Glutamatergic neuron (in vitro differentiated cells): Measurements from ENCODE around the gene TBC1D24. TPM values are rescaled to one million over a fixed set of nuclear protein-coding genes. Genes with fewer than 3 reads are reported as not detected.
A peak's percentile ranks its signal among the peaks of the same experiment; 100 is the strongest.

Experiments
- DNase-seq: peaks from one replicate; pipeline ENCODE4 v3.0.0; 2022
- H3K27ac Mint-ChIP-seq: one replicate; pipeline ENCODE4 v1.8.0; 2020; ENCODE audit warnings: mild to moderate bottlenecking, mixed read lengths, inconsistent platforms; ENCODE audit not compliant: unreplicated experiment
- H3K27me3 Mint-ChIP-seq: one replicate; pipeline ENCODE4 v1.8.0; 2020; ENCODE audit warnings: mild to moderate bottlenecking, moderate library complexity, mixed read lengths, inconsistent platforms; ENCODE audit not compliant: unreplicated experiment
- H3K36me3 Mint-ChIP-seq: one replicate; pipeline ENCODE4 v1.8.0; 2020; ENCODE audit warnings: mild to moderate bottlenecking, mixed read lengths, inconsistent platforms; ENCODE audit not compliant: unreplicated experiment
- H3K4me1 Mint-ChIP-seq: one replicate; pipeline ENCODE4 v1.8.0; 2020; ENCODE audit warnings: mild to moderate bottlenecking, low read depth, mixed read lengths, inconsistent platforms; ENCODE audit not compliant: unreplicated experiment
- H3K4me3 Mint-ChIP-seq: one replicate; pipeline ENCODE4 v1.8.0; 2020; ENCODE audit warnings: mild to moderate bottlenecking, mixed read lengths, inconsistent platforms; ENCODE audit not compliant: unreplicated experiment
- H3K9me3 Mint-ChIP-seq: one replicate; pipeline ENCODE4 v1.8.0; 2020; ENCODE audit warnings: mild to moderate bottlenecking, moderate library complexity, mixed read lengths, inconsistent platforms; ENCODE audit not compliant: unreplicated experiment
- total RNA-seq: library from RNA; stranded (reverse); fragmentation: NEBNext Ultra II Directional; extraction: Animal tissue kit (Norgen Biotek cat#: 25700); gene quantifications from one replicate; pipeline ENCODE4 v1.2.1, GENCODE V29; 2021; ENCODE audit not compliant: unreplicated experiment
- TF ChIP-seq, protein P1 (sequence below): fragments of 200-600 bp; sonication (generic); IDR thresholded peaks from one replicate; pipeline ENCODE4 v1.5.0; 2021; ENCODE audit not compliant: partially characterized antibody, unreplicated experiment

The TBC1D24 gene
- total RNA-seq, 1 donor from 2014 or later: 58.4 TPM

DNA sequence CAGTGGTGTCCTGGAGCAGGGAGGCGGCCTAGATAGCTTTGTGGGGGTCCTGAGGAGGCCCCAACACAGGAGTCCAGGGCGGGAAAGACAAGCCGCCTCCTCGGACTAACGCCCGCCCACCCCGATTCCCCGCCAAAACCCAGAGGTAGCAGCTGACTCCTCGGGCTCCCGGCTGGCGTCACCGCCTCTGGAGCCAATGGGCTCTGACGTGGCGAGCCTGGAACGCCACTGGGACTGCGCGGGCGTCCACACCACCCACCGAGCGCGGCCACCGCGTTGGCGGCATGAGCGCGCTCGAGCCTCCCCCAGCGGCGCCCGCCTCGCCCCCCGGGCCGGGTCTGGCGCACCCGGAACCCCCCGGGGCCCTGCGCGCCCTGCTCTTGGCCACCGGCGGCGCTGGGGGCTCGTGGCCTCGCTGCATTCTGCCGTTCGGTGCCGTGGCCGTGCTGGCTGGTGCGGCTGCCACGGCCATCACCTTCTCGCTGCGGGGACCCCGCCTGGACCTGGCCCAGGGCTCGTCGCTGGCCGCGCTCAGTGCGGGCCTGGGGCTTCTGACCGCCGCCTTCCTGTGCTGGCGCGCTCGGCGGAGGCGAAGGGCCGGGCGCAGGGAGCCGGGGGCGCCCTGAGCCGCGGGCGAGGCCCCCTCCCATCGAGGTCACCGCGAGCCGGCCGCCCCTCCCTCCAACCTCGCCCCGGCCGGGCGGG lies 7.2 kb upstream of the TBC1D24 start:
- peaks cover 10% of the 10 kb centered on the region for H3K4me1 Mint-ChIP-seq
- TF ChIP-seq, protein P1, sequence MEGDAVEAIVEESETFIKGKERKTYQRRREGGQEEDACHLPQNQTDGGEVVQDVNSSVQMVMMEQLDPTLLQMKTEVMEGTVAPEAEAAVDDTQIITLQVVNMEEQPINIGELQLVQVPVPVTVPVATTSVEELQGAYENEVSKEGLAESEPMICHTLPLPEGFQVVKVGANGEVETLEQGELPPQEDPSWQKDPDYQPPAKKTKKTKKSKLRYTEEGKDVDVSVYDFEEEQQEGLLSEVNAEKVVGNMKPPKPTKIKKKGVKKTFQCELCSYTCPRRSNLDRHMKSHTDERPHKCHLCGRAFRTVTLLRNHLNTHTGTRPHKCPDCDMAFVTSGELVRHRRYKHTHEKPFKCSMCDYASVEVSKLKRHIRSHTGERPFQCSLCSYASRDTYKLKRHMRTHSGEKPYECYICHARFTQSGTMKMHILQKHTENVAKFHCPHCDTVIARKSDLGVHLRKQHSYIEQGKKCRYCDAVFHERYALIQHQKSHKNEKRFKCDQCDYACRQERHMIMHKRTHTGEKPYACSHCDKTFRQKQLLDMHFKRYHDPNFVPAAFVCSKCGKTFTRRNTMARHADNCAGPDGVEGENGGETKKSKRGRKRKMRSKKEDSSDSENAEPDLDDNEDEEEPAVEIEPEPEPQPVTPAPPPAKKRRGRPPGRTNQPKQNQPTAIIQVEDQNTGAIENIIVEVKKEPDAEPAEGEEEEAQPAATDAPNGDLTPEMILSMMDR: no peak
- peak; percentile 58 for DNase-seq
- no peaks in the 10 kb centered on the region for H3K9me3 Mint-ChIP-seq
- peaks cover 9% of the 10 kb centered on the region for H3K27me3 Mint-ChIP-seq
- peak overlapping the region; percentile 34 for H3K4me3 Mint-ChIP-seq
- no peaks in the 10 kb centered on the region for H3K36me3 Mint-ChIP-seq
- H3K27ac Mint-ChIP-seq: no peak overlapping the region

DNA sequence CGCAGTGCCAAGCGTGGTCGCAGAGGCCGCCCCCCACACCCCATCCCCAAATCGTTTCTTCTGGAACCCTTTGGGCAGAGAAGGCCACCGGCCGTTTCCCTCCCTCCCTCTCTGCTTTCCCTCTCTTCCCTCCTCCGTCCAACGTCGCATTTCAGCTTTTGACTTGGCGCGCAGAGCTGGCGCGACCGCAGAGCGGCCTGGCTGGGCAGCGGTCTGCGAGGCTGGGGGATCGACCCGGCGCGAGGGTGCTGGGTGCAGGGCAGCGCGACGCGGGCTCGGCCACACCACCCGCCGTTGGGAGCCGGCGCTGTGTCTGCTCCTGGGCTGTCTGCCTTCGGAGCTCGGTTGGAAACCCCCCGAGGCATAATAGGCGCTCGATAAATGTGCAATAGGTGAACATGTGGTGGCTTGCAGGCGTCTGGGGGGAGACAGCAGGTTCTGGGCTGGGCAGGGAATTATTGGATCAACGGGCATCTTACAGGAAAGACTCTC lies 6.6 kb upstream of the TBC1D24 start:
- peaks cover 11% of the 10 kb centered on the region for H3K4me1 Mint-ChIP-seq
- peaks cover 9% of the 10 kb centered on the region for H3K27me3 Mint-ChIP-seq
- H3K36me3 Mint-ChIP-seq: no peaks in the 10 kb centered on the region
- peak; percentile 82 for DNase-seq
- peaks cover 2% of the 10 kb centered on the region for H3K9me3 Mint-ChIP-seq
- peak overlapping the region; percentile 43 for H3K4me3 Mint-ChIP-seq
- H3K27ac Mint-ChIP-seq: peak overlapping the region; percentile 90
- TF ChIP-seq, protein P1: no peak

DNA sequence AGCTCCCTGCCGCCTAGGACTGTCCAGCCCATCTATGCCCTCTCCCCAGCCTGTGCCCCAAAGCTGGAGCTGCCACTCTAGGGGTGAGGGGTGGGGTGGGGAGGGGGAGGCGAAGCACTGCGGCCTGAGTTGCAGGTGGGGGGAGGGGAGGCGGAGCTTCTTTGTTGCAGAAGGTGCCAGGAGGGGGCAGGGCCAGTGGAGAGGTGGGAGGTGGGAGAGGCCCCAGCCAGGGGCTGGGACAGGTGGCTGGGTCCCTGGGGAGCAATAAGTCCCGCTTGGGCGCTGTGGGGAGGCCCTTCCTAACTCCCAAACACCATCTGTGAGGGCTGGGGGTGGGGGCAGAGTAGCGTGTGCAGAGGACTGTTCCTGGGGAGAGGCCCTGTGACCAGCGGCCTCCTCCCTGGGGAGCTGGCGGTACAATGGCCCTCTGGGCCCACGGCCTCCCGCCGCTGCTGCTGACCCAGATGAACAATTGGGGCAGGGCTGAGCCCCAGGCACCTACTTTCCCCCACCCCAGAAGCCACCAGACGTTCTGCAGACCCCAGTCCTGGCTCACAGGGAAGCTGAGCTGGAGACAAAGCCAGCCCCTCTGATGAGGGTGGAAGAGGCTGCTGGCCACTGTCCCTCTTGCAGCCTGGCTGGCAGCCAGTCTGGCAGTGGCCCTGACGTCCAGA lies 6.1 kb upstream of the TBC1D24 start:
- DNase-seq: peak; percentile 73
- TF ChIP-seq, protein P1: no peak
- peaks cover 11% of the 10 kb centered on the region for H3K4me1 Mint-ChIP-seq
- H3K36me3 Mint-ChIP-seq: no peaks in the 10 kb centered on the region
- H3K4me3 Mint-ChIP-seq: peak overlapping the region; percentile 61
- peaks cover 9% of the 10 kb centered on the region for H3K27me3 Mint-ChIP-seq
- peak overlapping the region; percentile 90 for H3K27ac Mint-ChIP-seq
- H3K9me3 Mint-ChIP-seq: peaks cover 2% of the 10 kb centered on the region

DNA sequence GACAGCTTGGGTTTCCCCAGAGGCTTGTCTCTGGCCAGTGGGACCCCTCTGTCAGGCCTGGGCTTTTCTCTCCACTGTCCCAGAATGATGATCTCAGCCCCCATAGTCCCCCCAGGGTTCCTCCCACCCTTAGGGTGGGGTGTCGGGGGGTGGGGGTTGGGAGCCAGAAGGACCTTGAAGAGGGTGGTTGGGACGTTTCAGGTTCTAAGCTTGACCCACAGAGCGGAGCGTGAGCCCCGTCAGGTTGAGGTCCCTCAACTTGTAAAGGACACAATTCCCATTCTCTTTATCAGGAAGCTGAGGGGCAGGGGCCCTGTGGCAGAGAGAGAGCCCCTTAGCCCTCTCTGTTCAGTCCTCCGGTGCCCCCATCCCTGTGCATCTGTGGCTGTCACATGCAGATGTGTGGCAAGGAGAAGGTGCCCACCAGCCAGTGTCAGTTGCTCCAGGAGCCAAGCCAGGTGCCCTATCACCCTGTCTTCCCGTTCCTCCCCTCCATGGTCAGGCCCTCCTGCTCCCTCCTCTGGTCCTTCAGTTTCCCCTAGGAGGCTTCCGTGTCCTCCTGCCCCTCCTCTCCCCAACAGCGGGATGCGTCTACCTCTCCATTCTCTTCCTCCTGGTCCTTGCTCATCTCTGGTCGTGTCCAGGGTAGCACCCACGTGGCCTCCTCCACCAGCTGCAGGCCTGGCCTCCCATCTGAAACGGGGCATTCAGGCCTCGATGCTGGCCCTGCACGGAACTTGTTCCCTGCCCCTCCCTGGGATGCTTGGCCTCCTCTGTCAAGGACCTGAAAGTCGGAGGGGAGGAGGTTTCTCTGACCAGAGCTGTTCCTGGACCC lies 5.3 kb upstream of the TBC1D24 start:
- Mint-ChIP-seq H3K4me3 (peak overlapping the region; percentile 77), H3K9me3 (peaks cover 2% of the 10 kb centered on the region)
- TF ChIP-seq, protein P1: no peak

More for the DNA sequence above, 5.3 kb upstream of the TBC1D24 start:
- peak; percentile 14 for DNase-seq
- Mint-ChIP-seq H3K4me1 (peaks cover 11% of the 10 kb centered on the region), H3K27ac (peak overlapping the region; percentile 90), H3K36me3 (no peaks in the 10 kb centered on the region), H3K27me3 (peaks cover 9% of the 10 kb centered on the region)
